Midbrain (tissue), 1 donor: Measurements from ENCODE around the gene PPP6R1.

Experiments
- DNase-seq: peaks from one replicate; lab custom pipeline; 2025; lab: John Stamatoyannopoulos, UW

Gene PPP6R1, protein sequence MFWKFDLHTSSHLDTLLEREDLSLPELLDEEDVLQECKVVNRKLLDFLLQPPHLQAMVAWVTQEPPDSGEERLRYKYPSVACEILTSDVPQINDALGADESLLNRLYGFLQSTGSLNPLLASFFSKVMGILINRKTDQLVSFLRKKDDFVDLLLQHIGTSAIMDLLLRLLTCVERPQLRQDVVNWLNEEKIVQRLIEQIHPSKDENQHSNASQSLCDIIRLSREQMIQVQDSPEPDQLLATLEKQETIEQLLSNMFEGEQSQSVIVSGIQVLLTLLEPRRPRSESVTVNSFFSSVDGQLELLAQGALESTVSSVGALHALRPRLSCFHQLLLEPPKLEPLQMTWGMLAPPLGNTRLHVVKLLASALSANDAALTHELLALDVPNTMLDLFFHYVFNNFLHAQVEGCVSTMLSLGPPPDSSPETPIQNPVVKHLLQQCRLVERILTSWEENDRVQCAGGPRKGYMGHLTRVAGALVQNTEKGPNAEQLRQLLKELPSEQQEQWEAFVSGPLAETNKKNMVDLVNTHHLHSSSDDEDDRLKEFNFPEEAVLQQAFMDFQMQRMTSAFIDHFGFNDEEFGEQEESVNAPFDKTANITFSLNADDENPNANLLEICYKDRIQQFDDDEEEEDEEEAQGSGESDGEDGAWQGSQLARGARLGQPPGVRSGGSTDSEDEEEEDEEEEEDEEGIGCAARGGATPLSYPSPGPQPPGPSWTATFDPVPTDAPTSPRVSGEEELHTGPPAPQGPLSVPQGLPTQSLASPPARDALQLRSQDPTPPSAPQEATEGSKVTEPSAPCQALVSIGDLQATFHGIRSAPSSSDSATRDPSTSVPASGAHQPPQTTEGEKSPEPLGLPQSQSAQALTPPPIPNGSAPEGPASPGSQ

DNA sequence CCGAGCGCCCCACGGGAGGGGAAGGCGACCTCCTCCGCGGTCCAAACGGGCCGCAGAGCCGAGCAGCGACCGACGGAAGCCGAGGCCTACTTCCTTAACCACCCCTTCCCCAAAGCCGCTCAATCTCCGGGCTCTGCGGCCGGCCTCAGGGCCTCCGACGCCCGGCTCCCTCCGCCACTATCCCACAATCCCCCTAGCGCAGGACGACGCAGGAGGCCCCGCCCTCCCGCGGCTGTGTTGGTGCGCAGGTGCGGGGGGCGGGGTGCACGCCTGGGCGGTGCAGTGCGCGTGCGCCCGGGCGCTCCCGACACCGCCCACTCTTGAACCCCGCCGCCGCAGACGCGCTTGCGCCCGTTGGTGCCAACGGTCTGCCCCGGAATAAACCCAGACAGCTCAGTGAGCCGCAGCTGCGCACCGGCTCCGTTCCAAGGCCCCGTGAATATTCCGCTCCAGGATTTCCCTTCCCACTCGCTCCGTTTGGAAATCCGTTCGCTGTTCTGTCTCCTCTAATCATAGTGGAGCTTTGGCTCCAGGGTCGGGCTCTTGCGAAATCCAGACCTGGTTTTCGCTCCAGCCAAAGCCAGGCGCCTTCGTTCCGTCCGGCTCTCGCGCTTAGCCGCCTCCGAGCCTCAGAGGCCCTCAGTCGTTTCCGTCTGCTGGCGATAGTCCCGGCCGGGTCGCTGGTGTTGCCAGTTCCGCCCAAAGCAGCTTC is at the start of gene PPP6R1:
PPP6R1 (minus strand) TSS at position 190 of the 712 bp plus-strand sequence. CDS start 11,914 bp downstream, outside the sequence.
- peak; percentile 99 for DNase-seq

DNA sequence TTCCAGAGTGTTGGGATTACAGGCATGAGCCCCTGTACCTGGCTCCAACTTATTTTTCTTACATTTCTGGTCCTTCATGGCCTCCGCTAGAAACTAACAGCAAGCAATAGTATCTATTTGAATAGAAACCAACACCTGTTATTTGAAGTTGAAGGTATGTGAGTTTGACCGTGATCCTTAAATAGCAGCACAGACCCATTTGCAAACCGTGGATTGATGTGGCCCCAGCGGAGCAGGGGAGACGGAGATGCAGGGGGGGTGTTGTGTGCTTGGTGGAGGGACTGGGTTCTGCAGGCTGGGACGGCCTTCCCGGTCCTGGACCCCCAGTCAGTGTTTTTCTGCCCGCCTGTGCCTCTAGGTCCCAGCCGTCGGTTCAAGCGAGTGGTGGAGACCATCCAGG is 49.5 kb upstream of the PPP6R1 start:
- no peak for DNase-seq

DNA sequence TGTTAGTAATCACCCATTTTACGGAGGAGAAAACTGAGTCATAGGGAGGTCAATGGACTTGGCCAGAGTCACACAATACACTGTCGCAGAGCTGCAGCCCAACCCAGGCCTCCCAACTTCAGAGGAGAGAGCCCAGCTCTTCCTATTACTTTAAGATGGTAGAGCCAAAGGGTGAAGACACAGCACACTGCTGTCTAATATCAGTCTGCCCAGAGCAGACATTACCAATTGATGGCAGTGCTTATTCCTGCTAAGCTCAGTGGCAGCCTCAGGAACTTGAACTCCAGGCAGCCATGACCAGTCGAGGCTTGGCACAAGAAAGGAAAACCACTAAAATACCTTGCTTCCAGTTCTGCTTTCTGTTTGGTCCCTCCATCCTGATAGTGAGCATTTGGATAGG is 47.9 kb upstream of the PPP6R1 start:
- DNase-seq: no peak

GRCh38 chr19:55305983-55306562 is 47.3 kb upstream of the PPP6R1 start:
- DNase-seq: no peak

GRCh38 chr19:55305491-55305890 is 46.7 kb upstream of the PPP6R1 start:
- no peak for DNase-seq

- DNase-seq: no peak
Observed at GRCh38 chr19:55304980-55305379, 46.2 kb upstream of the PPP6R1 start.

DNA sequence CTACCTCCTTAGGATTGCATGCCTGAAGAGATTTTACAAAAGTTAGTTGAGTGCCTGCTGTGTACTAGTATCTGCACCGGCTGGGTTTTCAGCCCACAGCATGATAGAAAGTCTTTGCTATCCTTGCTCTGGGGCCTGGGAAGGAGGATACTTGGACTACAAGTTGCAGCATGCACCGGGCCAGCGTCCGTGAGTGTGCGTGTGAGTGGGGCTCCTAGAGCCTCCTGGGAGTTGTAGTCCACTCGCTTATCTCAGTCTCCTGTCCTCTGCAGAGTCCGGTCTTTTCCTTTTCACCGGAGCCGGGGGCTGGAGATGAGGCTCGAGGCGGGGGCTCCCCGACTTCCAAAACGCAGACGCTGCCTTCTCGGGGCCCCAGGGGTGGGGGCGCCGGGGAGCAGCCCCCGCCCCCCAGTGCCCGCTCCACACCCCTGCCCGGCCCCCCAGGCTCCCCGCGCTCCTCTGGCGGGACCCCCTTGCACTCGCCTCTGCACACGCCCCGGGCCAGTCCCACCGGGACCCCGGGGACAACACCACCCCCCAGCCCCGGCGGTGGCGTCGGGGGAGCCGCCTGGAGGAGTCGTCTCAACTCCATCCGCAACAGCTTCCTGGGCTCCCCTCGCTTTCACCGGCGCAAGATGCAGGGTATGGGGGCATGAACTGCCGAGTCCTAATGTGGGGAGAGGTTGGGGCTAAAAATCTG is 45.6 kb upstream of the PPP6R1 start:
- no peak for DNase-seq

DNA sequence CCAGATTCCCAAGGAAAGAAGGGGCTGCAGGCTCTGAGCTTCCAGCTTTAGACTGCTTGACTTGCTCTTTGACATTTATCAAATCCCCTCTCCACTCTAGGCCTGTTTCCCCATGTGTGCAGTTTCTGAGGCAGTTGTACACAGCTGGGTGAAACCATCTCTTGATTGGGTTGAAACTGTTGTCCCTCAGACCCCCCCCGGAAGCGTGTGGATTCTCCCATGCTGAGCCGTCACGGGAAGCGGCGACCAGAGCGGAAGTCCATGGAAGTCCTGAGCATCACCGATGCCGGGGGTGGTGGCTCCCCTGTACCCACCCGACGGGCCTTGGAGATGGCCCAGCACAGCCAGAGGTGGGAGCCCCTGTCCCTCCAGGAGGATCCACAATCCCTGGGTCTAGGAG is 44.7 kb upstream of the PPP6R1 start:
- no peak for DNase-seq

- no peak for DNase-seq
Observed at GRCh38 chr19:55302318-55302703, 43.5 kb upstream of the PPP6R1 start.

GRCh38 chr19:55301459-55302317 is 42.9 kb upstream of the PPP6R1 start:
- peak; percentile 85 for DNase-seq

DNA sequence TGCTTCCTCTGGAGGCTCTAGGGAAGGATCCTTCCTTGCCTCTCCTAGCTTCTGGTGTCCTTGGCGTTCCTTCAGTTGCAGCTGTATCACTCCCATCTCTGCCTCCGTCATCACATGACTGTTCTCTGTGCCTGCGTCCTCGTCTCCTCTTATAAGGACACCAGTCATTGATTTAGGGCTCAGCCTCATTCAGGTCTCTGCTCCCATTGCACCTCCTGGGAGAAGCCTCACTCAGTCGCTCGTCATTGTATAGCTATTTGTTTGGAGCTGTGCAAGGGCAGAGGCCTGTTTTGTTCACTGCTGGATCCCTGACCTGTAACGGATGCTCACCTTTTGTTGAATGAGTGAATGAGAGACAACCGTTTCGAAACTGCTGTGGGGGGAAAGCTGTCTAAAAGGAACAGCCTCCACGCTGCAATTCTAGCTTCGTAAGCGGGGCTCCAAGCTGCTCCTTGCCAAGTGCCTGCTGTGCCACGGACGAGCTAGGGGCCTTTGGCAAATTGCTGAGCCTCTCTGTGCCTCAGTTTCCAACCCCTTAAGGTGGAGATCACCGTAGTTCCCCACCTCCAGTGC is 42.2 kb upstream of the PPP6R1 start:
- DNase-seq: no peak

- no peak for DNase-seq
Observed at GRCh38 chr19:55299991-55300390, 41.2 kb upstream of the PPP6R1 start.

DNA sequence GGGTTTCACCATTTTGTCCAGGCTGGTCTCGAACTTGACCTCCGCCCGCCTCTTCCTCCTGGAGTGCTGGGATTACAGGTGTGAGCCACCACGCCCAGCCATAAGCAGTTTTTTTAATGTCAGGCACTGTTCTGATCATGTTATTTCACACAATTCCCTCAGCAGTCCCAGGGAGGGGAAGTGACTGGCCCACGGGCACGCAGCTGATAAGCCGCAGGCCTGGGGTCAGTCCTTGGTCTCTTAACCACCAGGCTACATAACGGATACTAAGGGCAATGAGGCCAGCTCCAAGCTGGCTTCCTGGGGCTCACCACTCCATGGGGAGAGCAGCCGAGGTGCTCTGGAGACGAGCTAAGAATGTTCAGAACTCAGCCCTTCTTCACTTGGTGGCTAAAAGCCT is 38.5 kb upstream of the PPP6R1 start:
- DNase-seq: no peak

GRCh38 chr19:55289117-55289796 is 30.4 kb upstream of the PPP6R1 start:
- DNase-seq: no peak

DNA sequence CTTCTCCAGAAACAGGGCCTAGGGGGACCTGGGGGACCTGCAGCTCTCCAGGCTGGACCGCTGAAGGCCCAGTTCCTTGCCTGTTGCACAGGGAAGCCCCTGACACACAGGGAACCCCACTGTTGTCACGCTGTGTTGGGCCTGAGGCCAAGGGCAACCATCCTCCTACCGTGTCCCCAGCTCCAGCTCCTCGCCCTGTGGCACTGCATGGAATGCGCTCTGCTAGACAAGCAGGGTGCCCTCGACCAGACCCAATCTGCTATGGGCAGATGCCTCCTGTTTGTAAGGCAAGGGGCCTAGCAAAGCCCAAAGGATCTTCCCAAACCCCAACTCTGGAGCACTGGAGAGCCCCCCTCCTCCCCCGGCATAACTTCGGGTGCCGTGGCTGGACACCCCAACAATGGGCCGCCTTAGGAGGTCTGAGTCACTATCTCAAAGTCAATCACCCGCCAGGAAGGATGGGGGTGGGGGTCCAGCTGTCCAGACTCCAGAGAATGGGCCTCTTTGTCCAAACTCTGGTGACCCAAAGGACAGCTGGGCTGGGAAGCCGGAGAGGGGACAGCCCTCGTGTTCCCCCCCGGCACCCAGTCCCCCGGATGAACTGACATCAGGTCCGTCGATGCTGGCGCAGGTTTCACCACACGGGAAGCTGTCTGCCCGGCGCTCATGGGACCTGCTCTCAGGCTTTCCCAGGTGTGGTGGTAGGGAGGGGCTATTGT is 28.7 kb upstream of the PPP6R1 start:
- peak; percentile 89 for DNase-seq

GRCh38 chr19:55285229-55285890 is 26.5 kb upstream of the PPP6R1 start:
- no peak for DNase-seq

DNA sequence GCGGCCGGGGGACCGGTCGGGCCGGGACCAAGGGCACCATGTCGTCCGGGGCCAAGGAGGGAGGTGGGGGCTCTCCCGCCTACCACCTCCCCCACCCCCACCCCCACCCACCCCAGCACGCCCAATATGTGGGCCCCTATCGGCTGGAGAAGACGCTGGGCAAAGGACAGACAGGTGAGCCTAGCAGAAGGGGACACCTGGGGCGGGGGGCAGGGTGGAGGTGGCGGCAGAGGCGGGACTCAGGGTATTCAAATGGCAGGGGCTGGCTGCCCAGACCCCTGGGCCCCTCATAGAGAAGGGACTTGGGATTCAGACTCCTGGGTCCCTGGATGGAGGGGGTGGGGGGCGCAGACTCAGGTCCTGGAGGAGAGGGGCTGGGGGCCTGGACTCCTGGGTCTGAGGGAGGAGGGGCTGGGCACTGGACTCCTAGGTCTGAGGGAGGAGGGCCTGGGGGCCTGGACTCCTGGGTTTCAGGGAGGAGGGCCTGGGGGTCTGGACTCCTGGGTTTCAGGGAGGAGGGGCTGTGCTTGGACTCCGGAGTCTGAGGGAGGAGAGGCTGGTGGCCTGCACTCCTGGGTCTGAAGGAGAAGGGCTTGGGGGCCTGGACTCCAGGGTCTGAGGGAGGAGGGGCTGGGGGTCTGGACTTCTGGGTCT is 25.7 kb upstream of the PPP6R1 start:
- no peak for DNase-seq
